Esophagus squamous epithelium (tissue), 4 donors: ENCODE measurements around the gene MESD.

Experiments used
- POLR2A ChIP-seq, 4 donors: fragments of 450-650 bp; IDR thresholded peaks; one replicate each; pipeline ENCODE4 v1.6.1; 2017; ENCODE audit warnings: antibody characterized with exemption in 4 of 4, mild to moderate bottlenecking in 4 of 4, moderate library complexity in 3 of 4
- TF ChIP-seq, protein P1 (sequence below), 6 experiments: fragments of 450-650 bp in 4 of 6; fragments of 200-600 bp in 2 of 6; sonication (generic) in 2 of 6; IDR thresholded peaks; one replicate each; pipeline ENCODE4 v1.5.1; 2016 to 2019; ENCODE audit warnings: antibody characterized with exemption in 6 of 6, mild to moderate bottlenecking in 4 of 6, moderate library complexity in 4 of 6

DNA sequence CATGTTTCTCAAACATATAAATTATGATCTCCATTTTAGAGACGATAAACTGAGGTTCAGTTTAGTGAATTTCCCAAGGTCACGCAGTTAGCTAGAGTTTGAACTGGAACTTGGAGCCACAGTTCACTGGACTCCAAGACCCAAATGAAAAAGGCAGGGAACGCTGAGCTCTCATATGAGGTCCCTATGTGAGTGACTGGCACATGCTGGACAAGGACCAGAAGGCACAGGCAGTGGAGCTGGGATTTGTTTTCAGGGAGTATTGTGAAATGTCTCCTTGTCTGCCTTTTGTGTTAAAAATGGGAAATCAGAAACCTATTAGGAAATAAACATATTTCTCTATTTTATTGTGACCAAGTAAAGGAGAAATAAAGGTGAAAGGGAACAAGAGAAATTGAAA is 63.5 kb downstream of the MESD start:
- TF ChIP-seq, protein P1, sequence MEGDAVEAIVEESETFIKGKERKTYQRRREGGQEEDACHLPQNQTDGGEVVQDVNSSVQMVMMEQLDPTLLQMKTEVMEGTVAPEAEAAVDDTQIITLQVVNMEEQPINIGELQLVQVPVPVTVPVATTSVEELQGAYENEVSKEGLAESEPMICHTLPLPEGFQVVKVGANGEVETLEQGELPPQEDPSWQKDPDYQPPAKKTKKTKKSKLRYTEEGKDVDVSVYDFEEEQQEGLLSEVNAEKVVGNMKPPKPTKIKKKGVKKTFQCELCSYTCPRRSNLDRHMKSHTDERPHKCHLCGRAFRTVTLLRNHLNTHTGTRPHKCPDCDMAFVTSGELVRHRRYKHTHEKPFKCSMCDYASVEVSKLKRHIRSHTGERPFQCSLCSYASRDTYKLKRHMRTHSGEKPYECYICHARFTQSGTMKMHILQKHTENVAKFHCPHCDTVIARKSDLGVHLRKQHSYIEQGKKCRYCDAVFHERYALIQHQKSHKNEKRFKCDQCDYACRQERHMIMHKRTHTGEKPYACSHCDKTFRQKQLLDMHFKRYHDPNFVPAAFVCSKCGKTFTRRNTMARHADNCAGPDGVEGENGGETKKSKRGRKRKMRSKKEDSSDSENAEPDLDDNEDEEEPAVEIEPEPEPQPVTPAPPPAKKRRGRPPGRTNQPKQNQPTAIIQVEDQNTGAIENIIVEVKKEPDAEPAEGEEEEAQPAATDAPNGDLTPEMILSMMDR (IDR thresholded peaks at IDR 0.05), result no peak
- TF ChIP-seq POLR2A (IDR thresholded peaks at IDR 0.05), result no peak
